Measurements from ENCODE around the gene BRF1.

DNA sequence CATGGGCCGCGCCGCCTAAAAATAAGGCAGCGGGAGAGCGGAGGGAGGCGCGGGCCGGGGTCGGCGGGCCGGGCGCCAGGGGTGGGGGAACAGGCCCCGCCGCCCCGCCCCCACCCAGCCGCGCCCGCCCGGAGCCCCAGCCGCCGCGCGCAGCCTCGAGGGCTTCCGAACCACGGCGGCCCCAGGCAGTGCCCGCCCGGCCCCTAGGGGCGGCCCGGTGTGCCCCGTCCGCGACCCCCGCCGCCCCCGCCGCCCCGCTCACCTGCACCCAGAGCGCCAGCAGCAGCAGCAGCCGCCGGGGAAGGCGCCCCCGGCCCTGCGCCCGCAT, 132.7 kb downstream of the BRF1 start:
- TF ChIP-seq YY1 (IDR thresholded peaks at IDR 0.05; ENCODE audit: insufficient read depth, insufficient read length) (no peak), ZNF274 (IDR thresholded peaks at IDR 0.05; ENCODE audit: low read depth, low read length) (no peak)

Data from NT2/D1 (cell line).